NB4 (cell line): Measurements from ENCODE around the gene LCMT1.

Experiments
- POLR2A ChIP-seq: IDR thresholded peaks from 2 replicates; pipeline ENCODE4 v1.6.1; 2011; ENCODE audit warnings: mild to moderate bottlenecking; ENCODE audit not compliant: insufficient read length; ENCODE audit errors: extremely low read depth
- TF ChIP-seq, protein P1 (sequence below): IDR thresholded peaks from one replicate; pipeline ENCODE4 v1.5.1; 2012; ENCODE audit warnings: low read depth, low read length

DNA sequence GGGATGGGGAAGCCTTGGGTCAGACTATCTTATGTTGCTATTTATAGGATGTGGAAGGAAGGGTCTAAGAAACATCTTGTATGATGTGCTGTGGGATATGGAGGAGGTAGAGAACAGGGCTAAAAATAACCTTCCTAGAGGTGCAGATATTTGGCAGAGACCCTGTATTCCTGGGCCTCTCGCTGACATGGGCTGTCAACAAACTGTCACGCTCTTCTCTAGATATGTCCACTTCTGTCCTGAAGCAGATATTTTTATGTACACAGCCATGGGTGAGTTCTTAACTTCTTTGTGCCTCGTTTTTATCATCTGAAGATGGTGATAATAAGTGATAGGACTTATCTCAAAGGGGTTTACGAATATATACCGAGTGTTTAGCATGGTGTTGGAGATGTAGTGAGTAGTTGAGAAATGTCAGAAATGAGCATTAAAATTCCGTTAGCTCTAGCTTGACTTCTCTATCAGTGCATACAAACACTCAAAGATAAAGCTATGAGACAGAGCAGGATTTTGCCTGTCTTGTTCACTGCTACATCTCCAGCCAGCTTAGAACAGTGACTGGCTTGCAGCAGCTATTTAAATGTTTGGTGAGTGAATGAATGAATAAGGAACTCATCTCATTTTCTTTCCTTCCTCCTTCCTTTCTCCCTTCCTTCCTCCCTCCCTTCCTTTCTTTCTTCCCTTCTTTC is 102.3 kb downstream of the LCMT1 start:
- TF ChIP-seq, protein P1, sequence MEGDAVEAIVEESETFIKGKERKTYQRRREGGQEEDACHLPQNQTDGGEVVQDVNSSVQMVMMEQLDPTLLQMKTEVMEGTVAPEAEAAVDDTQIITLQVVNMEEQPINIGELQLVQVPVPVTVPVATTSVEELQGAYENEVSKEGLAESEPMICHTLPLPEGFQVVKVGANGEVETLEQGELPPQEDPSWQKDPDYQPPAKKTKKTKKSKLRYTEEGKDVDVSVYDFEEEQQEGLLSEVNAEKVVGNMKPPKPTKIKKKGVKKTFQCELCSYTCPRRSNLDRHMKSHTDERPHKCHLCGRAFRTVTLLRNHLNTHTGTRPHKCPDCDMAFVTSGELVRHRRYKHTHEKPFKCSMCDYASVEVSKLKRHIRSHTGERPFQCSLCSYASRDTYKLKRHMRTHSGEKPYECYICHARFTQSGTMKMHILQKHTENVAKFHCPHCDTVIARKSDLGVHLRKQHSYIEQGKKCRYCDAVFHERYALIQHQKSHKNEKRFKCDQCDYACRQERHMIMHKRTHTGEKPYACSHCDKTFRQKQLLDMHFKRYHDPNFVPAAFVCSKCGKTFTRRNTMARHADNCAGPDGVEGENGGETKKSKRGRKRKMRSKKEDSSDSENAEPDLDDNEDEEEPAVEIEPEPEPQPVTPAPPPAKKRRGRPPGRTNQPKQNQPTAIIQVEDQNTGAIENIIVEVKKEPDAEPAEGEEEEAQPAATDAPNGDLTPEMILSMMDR, result no peak
- TF ChIP-seq POLR2A, result no peak
